HAP-1 (cell line): Measurements from ENCODE around the gene TBPL2.

ENCODE experiments used
- DNase-seq, 2 experiments: peaks; one replicate each; pipeline ENCODE4 v3.0.0-alpha.2; 2016 to 2020; ENCODE audit warnings: low spot score in 2 of 2
- H3K27me3 ChIP-seq: fragments of 250-450 bp; sonication (Bioruptor Pico); 2 replicates; pipeline ENCODE4 v1.5.1; 2020; ENCODE audit warnings: low read depth, mild to moderate bottlenecking, moderate library complexity
- H3K36me3 ChIP-seq: fragments of 250-450 bp; sonication (Bioruptor Pico); replicated peaks from 2 replicates; pipeline ENCODE4 v1.5.1; 2020; ENCODE audit warnings: mild to moderate bottlenecking
- H3K4me1 ChIP-seq: fragments of 250-450 bp; sonication (Bioruptor Pico); 2 replicates; pipeline ENCODE4 v1.5.1; 2020; ENCODE audit warnings: mild to moderate bottlenecking
- H3K4me3 ChIP-seq: fragments of 250-450 bp; sonication (Bioruptor Pico); 2 replicates; pipeline ENCODE4 v1.5.1; 2020; ENCODE audit warnings: mild to moderate bottlenecking, moderate library complexity
- H3K9me3 ChIP-seq: fragments of 250-450 bp; sonication (Bioruptor Pico); 2 replicates; pipeline ENCODE4 v1.5.1; 2020; ENCODE audit warnings: mild to moderate bottlenecking, moderate library complexity
- in situ Hi-C: fragments of 300-500 bp; cut with MboI; formaldehyde crosslinking; loops from 3 replicates; pipeline ENCODE4 v1.14.3; 2020; ENCODE audit warnings: low sequenced_read_pairs, inconsistent platforms, mixed read lengths

Gene TBPL2

GRCh38 chr14:55451398-55451797 lies 11.0 kb upstream of the TBPL2 start:
- DNase-seq, result no peak
- no peaks in the 10 kb centered on the region for H3K36me3 ChIP-seq
- H3K4me3 ChIP-seq, result no peak overlapping the region
- no peaks in the 10 kb centered on the region for H3K27me3 ChIP-seq
- peaks cover 23% of the 10 kb centered on the region for H3K4me1 ChIP-seq
- no peaks in the 10 kb centered on the region for H3K9me3 ChIP-seq
- in situ Hi-C loops, result no loop called here

- H3K27me3 ChIP-seq, result no peaks in the 10 kb centered on the region
- H3K4me1 ChIP-seq, result peaks cover 26% of the 10 kb centered on the region
- H3K4me3 ChIP-seq, result no peak overlapping the region
- H3K36me3 ChIP-seq, result no peaks in the 10 kb centered on the region
- in situ Hi-C loops, result no loop called here
- no peaks in the 10 kb centered on the region for H3K9me3 ChIP-seq
- DNase-seq, result no peak
Observed at GRCh38 chr14:55450987-55451386, 10.6 kb upstream of the TBPL2 start.

- no peaks in the 10 kb centered on the region for H3K9me3 ChIP-seq
- in situ Hi-C loops, result no loop called here
- DNase-seq, result no peak
- H3K36me3 ChIP-seq, result no peaks in the 10 kb centered on the region
- no peaks in the 10 kb centered on the region for H3K27me3 ChIP-seq
- H3K4me1 ChIP-seq, result peaks cover 26% of the 10 kb centered on the region
- H3K4me3 ChIP-seq, result no peak overlapping the region
Observed at GRCh38 chr14:55450539-55450938, 10.1 kb upstream of the TBPL2 start.

GRCh38 chr14:55450124-55450523 lies 9.7 kb upstream of the TBPL2 start:
- Histone ChIP-seq H3K9me3 (no peaks in the 10 kb centered on the region), H3K4me1 (peaks cover 22% of the 10 kb centered on the region), H3K4me3 (no peak overlapping the region), H3K36me3 (no peaks in the 10 kb centered on the region), H3K27me3 (no peaks in the 10 kb centered on the region)
- in situ Hi-C loops, result no loop called here
- no peak for DNase-seq

GRCh38 chr14:55449116-55449515 lies 8.7 kb upstream of the TBPL2 start:
- H3K36me3 ChIP-seq, result no peaks in the 10 kb centered on the region
- no peaks in the 10 kb centered on the region for H3K27me3 ChIP-seq
- H3K4me3 ChIP-seq, result no peak overlapping the region
- DNase-seq, result no peak
- peaks cover 17% of the 10 kb centered on the region for H3K4me1 ChIP-seq
- in situ Hi-C loops, result loop anchor here (25.0 kb wide), 1 partner anchor 213 kb away; no protein-coding TSS in a partner anchor
- H3K9me3 ChIP-seq, result no peaks in the 10 kb centered on the region

GRCh38 chr14:55448141-55448614 lies 7.8 kb upstream of the TBPL2 start:
- no peaks in the 10 kb centered on the region for H3K9me3 ChIP-seq
- H3K36me3 ChIP-seq, result no peaks in the 10 kb centered on the region
- H3K4me3 ChIP-seq, result no peak overlapping the region
- no peaks in the 10 kb centered on the region for H3K27me3 ChIP-seq
- peak in 1 of 2 experiments; percentile 29 for DNase-seq
- in situ Hi-C loops, result loop anchor here (25.0 kb wide), 1 partner anchor 214 kb away; no protein-coding TSS in a partner anchor
- H3K4me1 ChIP-seq, result peaks cover 11% of the 10 kb centered on the region

GRCh38 chr14:55446833-55447232 lies 6.4 kb upstream of the TBPL2 start:
- Histone ChIP-seq H3K4me1 (peaks cover 11% of the 10 kb centered on the region), H3K27me3 (no peaks in the 10 kb centered on the region), H3K4me3 (no peak overlapping the region), H3K36me3 (no peaks in the 10 kb centered on the region), H3K9me3 (no peaks in the 10 kb centered on the region)
- DNase-seq, result no peak
- in situ Hi-C loops, result loop anchor here (25.0 kb wide), 1 partner anchor 215 kb away; no protein-coding TSS in a partner anchor

GRCh38 chr14:55446127-55446736 lies 5.8 kb upstream of the TBPL2 start:
- DNase-seq, result peak; percentile 74 to 87
- no peaks in the 10 kb centered on the region for H3K9me3 ChIP-seq
- in situ Hi-C loops, result loop anchor here (25.0 kb wide), 1 partner anchor 216 kb away; no protein-coding TSS in a partner anchor
- no peaks in the 10 kb centered on the region for H3K27me3 ChIP-seq
- H3K36me3 ChIP-seq, result no peaks in the 10 kb centered on the region
- no peak overlapping the region for H3K4me3 ChIP-seq
- peaks cover 11% of the 10 kb centered on the region for H3K4me1 ChIP-seq

GRCh38 chr14:55441286-55441685 lies 870 bp upstream of the TBPL2 start:
- H3K27me3 ChIP-seq, result peaks cover 2% of the 10 kb centered on the region; the same call in 1 of the 2 replicates
- H3K4me3 ChIP-seq, result no peak overlapping the region
- H3K9me3 ChIP-seq, result no peaks in the 10 kb centered on the region
- no peak for DNase-seq
- H3K36me3 ChIP-seq, result no peaks in the 10 kb centered on the region
- peaks cover 1% of the 10 kb centered on the region for H3K4me1 ChIP-seq
- in situ Hi-C loops, result loop anchor here (25.0 kb wide), 1 partner anchor 221 kb away; no protein-coding TSS in a partner anchor

- in situ Hi-C loops, result loop anchor here (10.0 to 25.0 kb wide), 2 partner anchors 224 to 1047 kb away; no protein-coding TSS in a partner anchor
- Histone ChIP-seq H3K9me3 (no peaks in the 10 kb centered on the region), H3K4me1 (no peaks in the 10 kb centered on the region; the same call in 1 of the 2 replicates), H3K4me3 (no peak overlapping the region), H3K36me3 (no peaks in the 10 kb centered on the region), H3K27me3 (peaks cover 2% of the 10 kb centered on the region; the same call in 1 of the 2 replicates)
- peak; percentile 50 to 60 for DNase-seq
Observed at GRCh38 chr14:55438066-55438683, 2.2 kb downstream of the TBPL2 start.

- Histone ChIP-seq H3K27me3 (peaks cover 2% of the 10 kb centered on the region; the same call in 1 of the 2 replicates), H3K4me3 (no peak overlapping the region), H3K36me3 (no peaks in the 10 kb centered on the region), H3K4me1 (no peaks in the 10 kb centered on the region; the same call in 1 of the 2 replicates), H3K9me3 (no peaks in the 10 kb centered on the region)
- in situ Hi-C loops, result loop anchor here (10.0 to 25.0 kb wide), 2 partner anchors 225 to 1048 kb away; no protein-coding TSS in a partner anchor
- no peak for DNase-seq
Observed at GRCh38 chr14:55436931-55437330, 3.5 kb downstream of the TBPL2 start.

GRCh38 chr14:55436519-55436918 lies 3.9 kb downstream of the TBPL2 start:
- Histone ChIP-seq H3K4me3 (no peak overlapping the region), H3K4me1 (no peaks in the 10 kb centered on the region; the same call in 1 of the 2 replicates), H3K36me3 (no peaks in the 10 kb centered on the region), H3K27me3 (peaks cover 2% of the 10 kb centered on the region; the same call in 1 of the 2 replicates), H3K9me3 (no peaks in the 10 kb centered on the region)
- DNase-seq, result no peak
- in situ Hi-C loops, result loop anchor here (10.0 to 25.0 kb wide), 2 partner anchors 226 to 1048 kb away; no protein-coding TSS in a partner anchor

GRCh38 chr14:55434805-55435174 lies 5.6 kb downstream of the TBPL2 start:
- H3K9me3 ChIP-seq, result no peaks in the 10 kb centered on the region
- H3K36me3 ChIP-seq, result no peaks in the 10 kb centered on the region
- no peak for DNase-seq
- H3K4me1 ChIP-seq, result no peaks in the 10 kb centered on the region; the same call in 1 of the 2 replicates
- no peak overlapping the region for H3K4me3 ChIP-seq
- H3K27me3 ChIP-seq, result peaks cover 2% of the 10 kb centered on the region; the same call in 1 of the 2 replicates
- in situ Hi-C loops, result loop anchor here (10.0 to 25.0 kb wide), 2 partner anchors 228 to 1050 kb away; no protein-coding TSS in a partner anchor
